BJ (cell line): ENCODE data around the gene MAP3K7CL. TPM values are rescaled to one million over a fixed set of nuclear protein-coding genes. Genes with fewer than 3 reads are reported as not detected.
A peak's percentile ranks its signal among the peaks of the same experiment; 100 is the strongest.

Source experiments
- CTCF ChIA-PET: fragments of 350-600 bp; formaldehyde crosslinking; extraction: SDS; loops from one replicate; lab custom pipeline; 2021; ENCODE audit warnings: antibody characterized with exemption, inconsistent platforms; lab: Yijun Ruan, JAX
- POLR2A ChIA-PET: fragments of 300-600 bp; sonication (Branson Sonifier 250); formaldehyde crosslinking; extraction: SDS; loops from one replicate; lab custom pipeline; 2021; ENCODE audit warnings: antibody characterized with exemption; lab: Charles Lee
- DNase-seq: peaks from one replicate; pipeline ENCODE4 v3.0.0-alpha.2; 2011; ENCODE audit warnings: low read depth
- H3K27me3 ChIP-seq: 2 replicates; pipeline ENCODE4 v1.6.0; 2011; ENCODE audit warnings: low read length; ENCODE audit not compliant: control insufficient read depth, insufficient read depth
- H3K36me3 ChIP-seq: 2 replicates; pipeline ENCODE4 v1.5.1; 2011; ENCODE audit warnings: low read length; ENCODE audit not compliant: control insufficient read depth, insufficient read depth
- H3K4me3 ChIP-seq: 2 replicates; pipeline ENCODE4 v1.5.1; 2011; ENCODE audit warnings: low read depth, mild to moderate bottlenecking, control low read depth, low read length
- polyA plus RNA-seq: library from polyadenylated mRNA; depleted of rRNA; stranded (reverse); fragments of >200 nt; gene quantifications from 2 replicates; pipeline ENCODE4 v1.2.3, GENCODE V29; 2011
- TF ChIP-seq, protein P1 (sequence below): IDR thresholded peaks from 2 replicates; pipeline ENCODE4 v1.5.1; 2011; ENCODE audit warnings: low read depth, mild to moderate bottlenecking, control low read depth, inconsistent platforms, low read length, moderate library complexity; ENCODE audit not compliant: insufficient read depth

MAP3K7CL gene
- polyA plus RNA-seq, 1 experiment: 6.1 TPM

DNA sequence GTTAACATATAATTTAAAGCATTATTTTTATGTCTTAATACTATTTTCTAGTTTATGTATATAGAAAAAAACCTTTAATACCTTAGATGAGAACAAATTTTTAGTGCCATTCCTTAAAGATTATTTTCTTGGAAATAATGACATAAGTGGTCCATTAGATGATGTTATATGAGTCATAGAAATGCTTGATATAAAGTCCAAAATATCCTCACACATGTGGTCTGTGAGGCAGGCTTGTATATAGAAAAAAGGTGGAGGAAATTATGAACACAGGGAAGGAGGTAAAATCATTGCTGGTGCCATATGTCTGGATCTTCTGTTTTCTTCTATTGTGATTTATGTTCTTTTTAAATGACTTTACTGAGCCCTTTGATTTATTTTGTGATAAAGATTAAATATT lies 79.3 kb downstream of the MAP3K7CL start:
- TF ChIP-seq, protein P1, sequence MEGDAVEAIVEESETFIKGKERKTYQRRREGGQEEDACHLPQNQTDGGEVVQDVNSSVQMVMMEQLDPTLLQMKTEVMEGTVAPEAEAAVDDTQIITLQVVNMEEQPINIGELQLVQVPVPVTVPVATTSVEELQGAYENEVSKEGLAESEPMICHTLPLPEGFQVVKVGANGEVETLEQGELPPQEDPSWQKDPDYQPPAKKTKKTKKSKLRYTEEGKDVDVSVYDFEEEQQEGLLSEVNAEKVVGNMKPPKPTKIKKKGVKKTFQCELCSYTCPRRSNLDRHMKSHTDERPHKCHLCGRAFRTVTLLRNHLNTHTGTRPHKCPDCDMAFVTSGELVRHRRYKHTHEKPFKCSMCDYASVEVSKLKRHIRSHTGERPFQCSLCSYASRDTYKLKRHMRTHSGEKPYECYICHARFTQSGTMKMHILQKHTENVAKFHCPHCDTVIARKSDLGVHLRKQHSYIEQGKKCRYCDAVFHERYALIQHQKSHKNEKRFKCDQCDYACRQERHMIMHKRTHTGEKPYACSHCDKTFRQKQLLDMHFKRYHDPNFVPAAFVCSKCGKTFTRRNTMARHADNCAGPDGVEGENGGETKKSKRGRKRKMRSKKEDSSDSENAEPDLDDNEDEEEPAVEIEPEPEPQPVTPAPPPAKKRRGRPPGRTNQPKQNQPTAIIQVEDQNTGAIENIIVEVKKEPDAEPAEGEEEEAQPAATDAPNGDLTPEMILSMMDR: no peak
- Histone ChIP-seq H3K4me3 (no peak overlapping the region), H3K36me3 (no peaks in the 10 kb centered on the region), H3K27me3 (no peaks in the 10 kb centered on the region)
- ChIA-PET POLR2A (no interaction called here), CTCF (no interaction called here)
- no peak for DNase-seq

DNA sequence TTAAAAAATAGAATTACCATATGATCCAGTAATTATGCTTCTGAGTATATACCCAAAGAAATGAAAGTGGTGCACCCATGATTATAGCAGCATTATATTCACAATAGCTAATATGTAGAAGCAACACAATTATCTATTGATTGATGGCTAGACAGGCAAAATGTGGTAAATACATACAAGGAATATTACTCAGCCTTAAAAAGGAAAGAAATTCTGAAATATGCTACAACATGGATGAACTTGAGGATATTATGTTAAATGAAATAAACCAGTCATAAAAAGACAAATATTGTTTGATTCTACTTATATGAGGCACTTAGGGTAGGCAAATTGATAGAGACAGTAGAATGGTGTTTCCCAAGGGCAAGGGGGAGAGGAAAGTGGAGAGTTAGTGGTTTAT lies 80.8 kb downstream of the MAP3K7CL start:
- TF ChIP-seq, protein P1: no peak
- CTCF ChIA-PET: no interaction called here
- POLR2A ChIA-PET: no interaction called here
- no peak overlapping the region for H3K4me3 ChIP-seq
- H3K36me3 ChIP-seq: no peaks in the 10 kb centered on the region
- no peak for DNase-seq
- H3K27me3 ChIP-seq: no peaks in the 10 kb centered on the region

DNA sequence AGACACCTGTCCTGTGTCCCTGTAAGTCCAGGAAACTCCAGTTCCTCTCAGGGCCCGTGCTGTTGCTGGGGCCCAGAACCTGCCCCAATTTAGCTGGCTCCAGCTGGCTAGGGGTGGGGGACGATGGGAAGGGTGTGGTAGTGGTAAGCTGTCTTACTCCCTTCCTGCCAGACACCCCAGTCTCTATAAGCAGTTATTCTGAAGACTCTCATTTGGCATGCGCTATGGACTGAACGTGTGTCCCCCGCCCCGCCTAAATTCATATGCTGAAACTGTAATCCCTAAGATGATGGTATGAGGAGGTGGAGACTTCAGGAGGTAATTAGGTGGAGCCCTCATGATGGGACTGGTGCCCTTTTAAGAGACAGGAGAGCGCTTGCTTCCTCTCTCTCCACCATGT lies 82.0 kb downstream of the MAP3K7CL start:
- Histone ChIP-seq H3K36me3 (no peaks in the 10 kb centered on the region), H3K27me3 (no peaks in the 10 kb centered on the region), H3K4me3 (no peak overlapping the region)
- no peak for DNase-seq
- ChIA-PET POLR2A (no interaction called here), CTCF (no interaction called here)
- TF ChIP-seq, protein P1: no peak

DNA sequence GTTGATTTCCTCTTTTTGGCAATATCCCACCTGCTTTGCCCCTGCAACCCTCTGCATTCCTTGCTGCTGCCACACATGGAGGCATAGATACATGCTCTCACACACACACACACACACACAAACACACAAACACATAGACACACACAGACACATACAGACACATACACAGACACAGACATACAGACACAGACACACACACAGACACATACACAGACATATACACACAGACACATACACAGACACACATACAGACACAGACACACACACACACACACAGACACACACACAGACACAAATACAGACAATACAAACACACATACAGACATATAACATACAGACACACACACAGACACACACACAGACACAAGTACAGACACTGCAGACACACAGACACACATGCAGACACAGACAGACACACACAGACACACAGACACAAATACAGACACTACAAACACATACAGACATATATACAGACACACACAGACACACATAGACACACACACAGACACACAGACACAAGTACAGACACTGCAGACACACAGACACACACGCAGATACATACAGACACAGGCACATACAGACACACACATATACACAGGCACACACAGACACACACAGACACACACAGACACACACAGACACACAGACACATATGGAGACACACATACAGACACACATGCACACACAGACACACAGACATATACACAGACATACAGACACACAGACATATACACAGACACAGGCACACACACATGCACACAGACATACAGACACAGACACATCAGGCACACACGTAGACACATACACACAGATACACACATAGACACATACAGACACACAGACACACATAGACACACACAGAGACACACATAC lies 83.3 kb downstream of the MAP3K7CL start:
- Histone ChIP-seq H3K27me3 (no peaks in the 10 kb centered on the region), H3K36me3 (no peaks in the 10 kb centered on the region), H3K4me3 (no peak overlapping the region)
- CTCF ChIA-PET: no interaction called here
- TF ChIP-seq, protein P1: no peak
- POLR2A ChIA-PET: no interaction called here
- no peak for DNase-seq

DNA sequence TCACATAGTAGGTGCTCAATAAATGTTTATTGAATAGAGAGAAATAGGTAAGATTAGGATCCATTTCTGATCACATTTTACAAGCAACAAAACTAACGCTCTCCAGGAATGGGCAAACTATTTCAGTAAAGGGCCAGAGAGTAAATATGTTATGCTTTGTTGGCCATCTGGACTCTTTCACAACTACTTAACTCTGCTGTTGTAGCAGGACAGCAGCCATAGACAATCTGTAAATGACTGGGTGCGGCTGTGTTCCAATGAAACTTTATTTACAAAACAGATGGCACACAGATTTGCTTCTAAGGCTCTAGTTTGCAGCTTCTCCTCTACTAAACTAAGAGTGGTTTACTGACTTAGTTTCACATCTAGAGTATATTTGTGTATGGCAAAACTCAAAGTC lies 85.3 kb downstream of the MAP3K7CL start:
- ChIA-PET POLR2A (no interaction called here), CTCF (interaction anchor here (3.7 kb wide), 1 partner anchor 51 kb away, joined by 11 read pairs; no protein-coding TSS in a partner anchor)
- H3K36me3 ChIP-seq: no peaks in the 10 kb centered on the region
- TF ChIP-seq, protein P1: no peak
- H3K4me3 ChIP-seq: no peak overlapping the region
- peak; percentile 65 for DNase-seq
- H3K27me3 ChIP-seq: no peaks in the 10 kb centered on the region
